CD4-positive, alpha-beta T cell (primary cell): Measurements from ENCODE around the gene SF3A2. TPM values are rescaled to one million over a fixed set of nuclear protein-coding genes. Genes with fewer than 3 reads are reported as not detected.

ENCODE experiments used
- ATAC-seq: fragments of 200-7000 bp; cut with Tn5 transposase; one replicate; pipeline ENCODE4 v1.10.0; 2022; ENCODE audit warnings: mild to moderate bottlenecking; ENCODE audit not compliant: poor library complexity
- CTCF ChIA-PET: fragments of 350-600 bp; sonication (Branson Sonifier 250); formaldehyde crosslinking; loops from one replicate; lab custom pipeline; 2021; ENCODE audit warnings: antibody characterized with exemption, inconsistent platforms; lab: Charles Lee
- POLR2A ChIA-PET: fragments of 350-600 bp; sonication (Branson Sonifier 250); formaldehyde crosslinking; loops from one replicate; lab custom pipeline; 2021; ENCODE audit warnings: antibody characterized with exemption, inconsistent platforms; lab: Charles Lee
- DNase-seq, 14 experiments: peaks; one replicate each; pipeline ENCODE4 v3.0.0-alpha.2; 2013 to 2020; ENCODE audit warnings: mixed read lengths in 2 of 14
- H3K27ac ChIP-seq, 2 donors: one replicate each; pipeline versions ENCODE4 v1.5.1 to v1.7.0; 2013; ENCODE audit warnings: low read length in 2 of 2, low read depth in 1 of 2, mild to moderate bottlenecking in 1 of 2
- H3K27me3 ChIP-seq, 2 experiments: 1 replicate in 1 of 2; 2 replicates in 1 of 2; pipeline versions ENCODE4 v1.6.1 to v1.7.0; 2013; ENCODE audit warnings: low read length in 2 of 2, control low read depth in 1 of 2, mild to moderate bottlenecking in 1 of 2, moderate library complexity in 1 of 2; ENCODE audit not compliant: insufficient read depth in 2 of 2, control insufficient read depth in 1 of 2
- H3K36me3 ChIP-seq: one replicate; pipeline ENCODE4 v1.6.1; 2013; ENCODE audit warnings: low read length, control low read depth; ENCODE audit not compliant: insufficient read depth
- H3K4me1 ChIP-seq: one replicate; pipeline ENCODE4 v1.6.1; 2013; ENCODE audit warnings: low read length, control low read depth; ENCODE audit not compliant: insufficient read depth
- H3K4me3 ChIP-seq: one replicate; pipeline ENCODE4 v1.5.1; 2013; ENCODE audit warnings: mild to moderate bottlenecking, low read length, moderate library complexity
- H3K9me3 ChIP-seq, 2 experiments: 1 replicate in 1 of 2; 2 replicates in 1 of 2; pipeline versions ENCODE4 v1.6.1 to v1.7.0; 2013; ENCODE audit warnings: low read length in 2 of 2, mild to moderate bottlenecking in 2 of 2, control low read depth in 1 of 2, moderate library complexity in 1 of 2; ENCODE audit not compliant: control insufficient read depth in 1 of 2, insufficient read depth in 1 of 2
- H3K27ac Mint-ChIP-seq: one replicate; pipeline ENCODE4 v1.8.0; 2020; ENCODE audit warnings: mixed read lengths
- H3K27me3 Mint-ChIP-seq: one replicate; pipeline ENCODE4 v1.8.0; 2021; ENCODE audit warnings: mixed read lengths
- H3K36me3 Mint-ChIP-seq: one replicate; pipeline ENCODE4 v1.8.0; 2021; ENCODE audit warnings: low read depth, mixed read lengths
- H3K4me1 Mint-ChIP-seq: one replicate; pipeline ENCODE4 v1.8.0; 2021; ENCODE audit warnings: low read depth, mixed read lengths
- H3K4me3 Mint-ChIP-seq: one replicate; pipeline ENCODE4 v1.8.0; 2020; ENCODE audit warnings: mild to moderate bottlenecking, mixed read lengths
- H3K9me3 Mint-ChIP-seq: one replicate; pipeline ENCODE4 v1.8.0; 2020; ENCODE audit warnings: mixed read lengths
- intact Hi-C, 2 experiments: fragments of 100-400 bp; cut with DNase I in 1 of 2; cut with micrococcal nuclease in 1 of 2; formaldehyde crosslinking; loops; one replicate each; pipeline versions ENCODE4 v1.15.1 to v1.9.0; 2023 to 2025; cut with DNase I, micrococcal nuclease
- total RNA-seq, 174 experiments: library from RNA in 2 of 174; stranded (reverse) in 2 of 174; gene quantifications; one replicate each; pipeline ENCODE4 v1.2.3 and lab custom pipeline; 2021 to 2026
- TF ChIP-seq, protein P1 (sequence below): fragments of 200-600 bp; IDR thresholded peaks from one replicate; pipeline ENCODE4 v1.8.0; 2022; ENCODE audit warnings: antibody characterized with exemption, mild to moderate bottlenecking

SF3A2 gene
- total RNA-seq, 2 experiments from 2014 or later: 186 to 194 TPM

- CTCF ChIA-PET: interaction anchor here (0.6 to 1.9 kb wide), 5 partner anchors 10 to 121 kb away, joined by 3 to 5 read pairs (median 4); no protein-coding TSS in a partner anchor
- H3K27me3 ChIP-seq: no peaks in the 10 kb centered on the region
- H3K36me3 ChIP-seq: peaks cover 55% of the 10 kb centered on the region
- TF ChIP-seq, protein P1, sequence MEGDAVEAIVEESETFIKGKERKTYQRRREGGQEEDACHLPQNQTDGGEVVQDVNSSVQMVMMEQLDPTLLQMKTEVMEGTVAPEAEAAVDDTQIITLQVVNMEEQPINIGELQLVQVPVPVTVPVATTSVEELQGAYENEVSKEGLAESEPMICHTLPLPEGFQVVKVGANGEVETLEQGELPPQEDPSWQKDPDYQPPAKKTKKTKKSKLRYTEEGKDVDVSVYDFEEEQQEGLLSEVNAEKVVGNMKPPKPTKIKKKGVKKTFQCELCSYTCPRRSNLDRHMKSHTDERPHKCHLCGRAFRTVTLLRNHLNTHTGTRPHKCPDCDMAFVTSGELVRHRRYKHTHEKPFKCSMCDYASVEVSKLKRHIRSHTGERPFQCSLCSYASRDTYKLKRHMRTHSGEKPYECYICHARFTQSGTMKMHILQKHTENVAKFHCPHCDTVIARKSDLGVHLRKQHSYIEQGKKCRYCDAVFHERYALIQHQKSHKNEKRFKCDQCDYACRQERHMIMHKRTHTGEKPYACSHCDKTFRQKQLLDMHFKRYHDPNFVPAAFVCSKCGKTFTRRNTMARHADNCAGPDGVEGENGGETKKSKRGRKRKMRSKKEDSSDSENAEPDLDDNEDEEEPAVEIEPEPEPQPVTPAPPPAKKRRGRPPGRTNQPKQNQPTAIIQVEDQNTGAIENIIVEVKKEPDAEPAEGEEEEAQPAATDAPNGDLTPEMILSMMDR: no peak
- H3K9me3 ChIP-seq: no peaks in the 10 kb centered on the region
- DNase-seq (no peak), ATAC-seq (no peak)
- Mint-ChIP-seq H3K27ac (peak overlapping the region; percentile 99), H3K27me3 (peaks cover 4% of the 10 kb centered on the region), H3K36me3 (peaks cover 69% of the 10 kb centered on the region), H3K4me1 (peaks cover 63% of the 10 kb centered on the region), H3K4me3 (peak overlapping the region; percentile 85), H3K9me3 (no peaks in the 10 kb centered on the region)
- peak overlapping the region; percentile 56 for H3K4me3 ChIP-seq
- peaks cover 73% of the 10 kb centered on the region for H3K4me1 ChIP-seq
- POLR2A ChIA-PET: interaction anchor here (0.7 to 5.3 kb wide), 7 partner anchors 8 to 235 kb away, joined by 3 to 103 read pairs (median 16); partner anchors contain the start of genes AMH and GADD45B
- intact Hi-C loops: no loop called here
- H3K27ac ChIP-seq: peak overlapping the region; percentile 34 to 72
These were observed 4.5 kb downstream of the SF3A2 start for GRCh38 chr19:2240881-2241760.

- H3K9me3 Mint-ChIP-seq: no peaks in the 10 kb centered on the region
- Histone ChIP-seq H3K9me3 (no peaks in the 10 kb centered on the region), H3K4me1 (peaks cover 66% of the 10 kb centered on the region), H3K27ac (no peak overlapping the region), H3K27me3 (no peaks in the 10 kb centered on the region), H3K36me3 (peaks cover 65% of the 10 kb centered on the region), H3K4me3 (no peak overlapping the region)
- H3K36me3 Mint-ChIP-seq: peaks cover 68% of the 10 kb centered on the region
- intact Hi-C loops: no loop called here
- TF ChIP-seq, protein P1: no peak
- peaks cover 55% of the 10 kb centered on the region for H3K4me1 Mint-ChIP-seq
- POLR2A ChIA-PET: interaction anchor here (5.3 kb wide), 1 partner anchor 11 kb away, joined by 44 read pairs; no protein-coding TSS in a partner anchor
- H3K4me3 Mint-ChIP-seq: peak overlapping the region; percentile 62
- DNase-seq (no peak), ATAC-seq (no peak)
- peak overlapping the region; percentile 99 for H3K27ac Mint-ChIP-seq
- CTCF ChIA-PET: interaction anchor here (0.9 kb wide), 1 partner anchor 86 kb away, joined by 3 read pairs; no protein-coding TSS in a partner anchor
- no peaks in the 10 kb centered on the region for H3K27me3 Mint-ChIP-seq
These were observed 5.5 kb downstream of the SF3A2 start for GRCh38 chr19:2242092-2242537.

DNA sequence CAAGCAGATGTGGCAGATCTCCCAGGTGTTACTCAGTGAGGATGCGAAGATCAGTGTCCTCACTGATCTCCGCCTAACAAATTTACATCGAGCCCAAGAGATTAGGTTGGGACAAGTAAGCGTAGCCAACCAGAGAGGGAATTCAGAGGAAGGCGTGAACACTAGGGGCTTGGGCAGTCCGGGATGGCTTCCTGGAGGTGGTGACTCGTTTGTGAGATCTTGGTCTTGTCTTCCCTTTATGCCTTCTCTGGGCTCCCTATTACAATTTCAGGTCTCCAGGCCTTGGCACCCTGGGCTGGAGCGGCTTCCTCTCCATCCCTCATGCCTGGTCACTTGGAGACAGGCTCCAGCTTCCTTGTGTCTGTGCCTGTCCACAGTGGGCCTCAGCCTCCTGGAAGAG is 6.2 kb downstream of the SF3A2 start:
- peaks cover 59% of the 10 kb centered on the region for H3K4me1 ChIP-seq
- ChIA-PET POLR2A (no interaction called here), CTCF (no interaction called here)
- ATAC-seq (no peak), DNase-seq (no peak)
- H3K36me3 ChIP-seq: peaks cover 72% of the 10 kb centered on the region
- TF ChIP-seq, protein P1: no peak
- peaks cover 50% of the 10 kb centered on the region for H3K4me1 Mint-ChIP-seq
- H3K27me3 ChIP-seq: no peaks in the 10 kb centered on the region
- H3K4me3 Mint-ChIP-seq: peak overlapping the region; percentile 48
- no peaks in the 10 kb centered on the region for H3K9me3 Mint-ChIP-seq
- H3K27me3 Mint-ChIP-seq: no peaks in the 10 kb centered on the region
- peak overlapping the region; percentile 99 for H3K27ac Mint-ChIP-seq
- no peaks in the 10 kb centered on the region for H3K9me3 ChIP-seq
- intact Hi-C loops: no loop called here
- peaks cover 63% of the 10 kb centered on the region for H3K36me3 Mint-ChIP-seq
- no peak overlapping the region for H3K4me3 ChIP-seq
- H3K27ac ChIP-seq: no peak overlapping the region
